Kidney (tissue), 14 donors: ENCODE data around the gene ELOVL6. TPM values are rescaled to one million over a fixed set of nuclear protein-coding genes. Genes with fewer than 3 reads are reported as not detected.
A peak's percentile ranks its signal among the peaks of the same experiment; 100 is the strongest.

Source experiments
- DNase-seq, 5 donors: peaks; one replicate each; pipeline ENCODE4 v3.0.0-alpha.2; 2013 to 2020
- FAIRE-seq: peaks from 2 replicates; lab custom pipeline; 2012; peaks lifted over from hg19 to GRCh38; lab: Jason Lieb, UNC
- H3K27ac ChIP-seq, 2 donors: one replicate each; pipeline ENCODE4 v1.7.0; 2013; ENCODE audit warnings: low read depth in 2 of 2, low read length in 2 of 2, inconsistent platforms in 1 of 2
- H3K27me3 ChIP-seq: one replicate; pipeline ENCODE4 v1.7.1; 2013; ENCODE audit warnings: low read length, inconsistent platforms; ENCODE audit not compliant: control insufficient read depth, insufficient read depth
- H3K36me3 ChIP-seq, 3 donors: one replicate each; pipeline versions ENCODE4 v1.7.0 to v1.7.1; 2013; ENCODE audit warnings: low read length in 3 of 3, control low read depth in 1 of 3, inconsistent platforms in 1 of 3; ENCODE audit not compliant: insufficient read depth in 3 of 3, control insufficient read depth in 2 of 3
- H3K4me1 ChIP-seq, 3 donors: one replicate each; pipeline versions ENCODE4 v1.7.0 to v1.7.1; 2013; ENCODE audit warnings: low read length in 3 of 3, inconsistent platforms in 1 of 3, low read depth in 1 of 3; ENCODE audit not compliant: control insufficient read depth in 2 of 3, insufficient read depth in 2 of 3
- H3K4me3 ChIP-seq, 3 donors: one replicate each; pipeline versions ENCODE4 v1.7.0 to v1.8.1; 2013; ENCODE audit warnings: low read length in 3 of 3, control low read depth in 1 of 3, inconsistent platforms in 1 of 3
- H3K9ac ChIP-seq, 3 donors: one replicate each; pipeline versions ENCODE4 v1.7.0 to v1.7.1; 2013; ENCODE audit warnings: low read length in 3 of 3, control low read depth in 1 of 3, inconsistent platforms in 1 of 3
- H3K9me3 ChIP-seq, 3 donors: one replicate each; pipeline versions ENCODE4 v1.7.0 to v1.7.1; 2013; ENCODE audit warnings: low read length in 3 of 3, control low read depth in 1 of 3, inconsistent platforms in 1 of 3; ENCODE audit not compliant: control insufficient read depth in 2 of 3, insufficient read depth in 1 of 3
- intact Hi-C: fragments of 100-400 bp; cut with DNase I; formaldehyde crosslinking; loops from one replicate; pipeline ENCODE4 v1.11.1; 2022
- polyA plus RNA-seq: library from polyadenylated mRNA; stranded (reverse); fragments of 350-450 nt; fragmentation: Illumina TruSeq; extraction: RNeasy Lipid Tissue Mini Kit (QIAGEN cat#74804); gene quantifications from one replicate; pipeline ENCODE4 v1.2.3, GENCODE V29; 2014; ENCODE audit warnings: low read depth, low replicate concordance; ENCODE audit not compliant: insufficient read depth
- total RNA-seq: library from RNA; stranded (reverse); fragmentation: NEBNext Ultra II Directional; extraction: Animal tissue kit (Norgen Biotek cat#: 25700); gene quantifications from one replicate; pipeline ENCODE4 v1.2.1, GENCODE V29; 2021
- TF ChIP-seq, protein P1 (sequence below): IDR thresholded peaks from 3 replicates; pipeline ENCODE4 v1.5.1; 2012; ENCODE audit warnings: mild to moderate bottlenecking, moderate library complexity, borderline replicate concordance; ENCODE audit not compliant: insufficient read depth; ENCODE audit errors: extremely low read depth
- donor health status: control.
- donor health status: control.
- donor health status: control.
- donor health status: control.
- donor health status: control.
- donor health status: DM: yes; HTN: yes; CAD: no.
- donor health status: Normal renal cell carcinoma (clear cell type).

ELOVL6 gene
- total and polyA plus RNA-seq, 2 donors from 2014 or later, result 10.7 to 21.5 TPM

DNA sequence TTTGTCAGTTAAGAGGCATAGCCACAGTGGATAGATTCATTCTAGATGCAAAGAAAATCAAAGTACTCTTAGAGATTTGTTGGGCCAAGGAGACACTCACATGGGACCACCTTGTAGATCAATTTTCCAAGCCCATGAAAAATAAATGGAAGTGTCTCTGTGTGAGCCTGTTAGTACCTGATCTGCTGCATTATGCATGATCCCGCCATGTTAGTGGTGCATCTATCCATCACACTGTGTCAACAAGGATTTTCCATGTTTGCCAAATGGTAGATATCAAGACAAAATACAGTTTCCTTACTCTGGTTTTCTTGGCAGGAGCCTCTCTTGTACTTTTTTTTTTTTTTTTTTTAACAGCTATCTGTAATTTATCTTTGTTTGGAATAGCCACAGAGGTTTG, 173.4 kb downstream of the ELOVL6 start:
- H3K27ac ChIP-seq, result no peak overlapping the region
- no peaks in the 10 kb centered on the region for H3K4me1 ChIP-seq
- TF ChIP-seq, protein P1, sequence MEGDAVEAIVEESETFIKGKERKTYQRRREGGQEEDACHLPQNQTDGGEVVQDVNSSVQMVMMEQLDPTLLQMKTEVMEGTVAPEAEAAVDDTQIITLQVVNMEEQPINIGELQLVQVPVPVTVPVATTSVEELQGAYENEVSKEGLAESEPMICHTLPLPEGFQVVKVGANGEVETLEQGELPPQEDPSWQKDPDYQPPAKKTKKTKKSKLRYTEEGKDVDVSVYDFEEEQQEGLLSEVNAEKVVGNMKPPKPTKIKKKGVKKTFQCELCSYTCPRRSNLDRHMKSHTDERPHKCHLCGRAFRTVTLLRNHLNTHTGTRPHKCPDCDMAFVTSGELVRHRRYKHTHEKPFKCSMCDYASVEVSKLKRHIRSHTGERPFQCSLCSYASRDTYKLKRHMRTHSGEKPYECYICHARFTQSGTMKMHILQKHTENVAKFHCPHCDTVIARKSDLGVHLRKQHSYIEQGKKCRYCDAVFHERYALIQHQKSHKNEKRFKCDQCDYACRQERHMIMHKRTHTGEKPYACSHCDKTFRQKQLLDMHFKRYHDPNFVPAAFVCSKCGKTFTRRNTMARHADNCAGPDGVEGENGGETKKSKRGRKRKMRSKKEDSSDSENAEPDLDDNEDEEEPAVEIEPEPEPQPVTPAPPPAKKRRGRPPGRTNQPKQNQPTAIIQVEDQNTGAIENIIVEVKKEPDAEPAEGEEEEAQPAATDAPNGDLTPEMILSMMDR, result no peak
- H3K9ac ChIP-seq, result no peak overlapping the region
- no peaks in the 10 kb centered on the region for H3K36me3 ChIP-seq
- no peak for FAIRE-seq
- H3K4me3 ChIP-seq, result no peak overlapping the region
- H3K9me3 ChIP-seq, result no peaks in the 10 kb centered on the region
- intact Hi-C loops, result no loop called here
- peak in 1 of 5 donors; percentile 44 for DNase-seq
- H3K27me3 ChIP-seq, result no peaks in the 10 kb centered on the region

DNA sequence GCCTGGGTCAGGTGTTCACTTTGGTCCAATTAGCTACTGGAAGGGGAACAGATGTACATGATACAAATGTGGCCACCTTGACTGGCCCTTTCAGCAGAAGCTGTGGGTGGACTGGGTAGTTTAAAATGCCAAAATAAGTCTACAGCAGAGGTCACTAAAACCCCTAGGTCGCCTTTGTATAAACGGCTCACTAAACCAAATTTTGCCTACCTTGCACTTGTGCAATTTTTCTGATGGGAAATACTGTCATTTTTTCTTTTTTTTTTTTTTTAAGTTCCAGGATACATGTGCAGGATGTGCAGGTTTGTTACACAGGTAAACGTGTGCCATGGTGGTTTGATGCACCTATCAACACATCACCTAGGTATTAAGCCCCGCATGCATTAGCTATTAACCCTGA, 176.0 kb downstream of the ELOVL6 start:
- Histone ChIP-seq H3K27ac (no peak overlapping the region), H3K4me3 (no peak overlapping the region), H3K9me3 (no peaks in the 10 kb centered on the region), H3K27me3 (no peaks in the 10 kb centered on the region), H3K9ac (no peak overlapping the region), H3K4me1 (no peaks in the 10 kb centered on the region), H3K36me3 (no peaks in the 10 kb centered on the region)
- intact Hi-C loops, result no loop called here
- TF ChIP-seq, protein P1, result no peak
- DNase-seq, result no peak
- no peak for FAIRE-seq

DNA sequence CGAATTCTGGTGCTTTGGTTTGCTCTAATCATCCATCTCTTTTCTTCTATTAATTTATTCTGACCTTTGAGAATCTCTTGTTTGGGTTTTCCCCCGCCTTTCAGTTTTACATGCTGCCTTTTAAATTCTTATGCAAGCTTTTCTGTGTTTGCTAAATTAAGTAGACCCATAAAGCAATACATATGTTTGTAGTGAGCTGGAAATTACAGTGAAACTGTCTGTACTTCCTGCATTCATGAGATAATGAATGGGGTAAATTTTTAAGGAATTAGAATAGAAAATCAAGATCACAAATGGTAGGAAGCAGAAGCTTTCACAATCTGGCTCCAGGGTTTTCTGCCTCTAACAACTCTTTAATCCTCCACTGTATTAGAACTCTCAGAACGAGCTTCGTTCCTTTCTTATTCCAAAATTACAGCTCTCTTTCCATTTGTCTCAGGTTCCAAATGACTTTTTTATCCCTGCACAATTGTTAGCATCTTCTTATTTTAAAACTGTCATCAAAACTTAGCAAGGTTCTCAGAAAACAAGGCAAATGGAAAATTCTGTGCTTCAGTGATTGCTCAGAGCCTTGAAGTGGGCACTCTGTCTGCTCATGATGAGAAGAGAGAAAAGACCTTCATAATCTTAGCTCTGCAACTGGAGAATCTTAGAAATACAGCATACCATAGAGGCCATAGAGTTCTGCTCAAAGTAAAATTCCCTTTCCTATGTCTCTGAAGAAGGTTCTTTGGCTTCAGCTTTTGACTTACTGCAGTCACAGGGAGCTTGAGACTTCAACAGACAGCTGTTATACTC, 177.6 kb downstream of the ELOVL6 start:
- H3K4me3 ChIP-seq, result no peak overlapping the region
- TF ChIP-seq, protein P1, result no peak
- H3K9ac ChIP-seq, result no peak overlapping the region
- no peak for DNase-seq
- intact Hi-C loops, result no loop called here
- no peaks in the 10 kb centered on the region for H3K27me3 ChIP-seq
- FAIRE-seq, result no peak
- no peaks in the 10 kb centered on the region for H3K9me3 ChIP-seq
- no peak overlapping the region for H3K27ac ChIP-seq
- no peaks in the 10 kb centered on the region for H3K4me1 ChIP-seq
- no peaks in the 10 kb centered on the region for H3K36me3 ChIP-seq
